Fibroblast of skin of left quadriceps (primary cell): ENCODE measurements around the gene ENTPD3.
A peak's percentile ranks its signal among the peaks of the same experiment; 100 is the strongest.
"Not testable (repeated sequence)": the region's sequence is repeated elsewhere in the genome, so short reads cannot be mapped to it uniquely, and the experiment has no call there.

Experiments used
- DNase-seq, 2 experiments: peaks; one replicate each; pipeline ENCODE4 v3.0.0-alpha.2; 2013; ENCODE audit warnings: low read depth in 2 of 2

ENTPD3 gene

DNA sequence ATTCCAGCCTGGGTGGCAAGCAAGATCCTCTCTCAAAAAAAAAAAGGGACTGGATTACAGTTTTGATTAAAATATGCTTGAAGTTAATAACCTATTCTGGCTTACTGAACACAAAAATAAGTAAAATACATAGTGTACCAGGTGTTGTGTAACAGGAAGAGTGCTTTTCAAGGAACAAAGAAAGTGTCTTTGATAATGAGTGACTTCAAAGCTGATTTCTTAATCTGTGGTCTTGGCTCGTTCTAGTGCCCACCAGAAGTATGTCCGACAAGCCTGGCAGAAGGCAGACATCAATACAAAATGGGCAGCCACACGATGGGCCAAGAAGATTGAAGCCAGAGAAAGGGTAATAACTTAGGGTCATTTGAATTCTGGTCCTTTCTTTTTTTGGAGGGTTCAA is 74.2 kb downstream of the ENTPD3 start:
- DNase-seq = no peak

DNA sequence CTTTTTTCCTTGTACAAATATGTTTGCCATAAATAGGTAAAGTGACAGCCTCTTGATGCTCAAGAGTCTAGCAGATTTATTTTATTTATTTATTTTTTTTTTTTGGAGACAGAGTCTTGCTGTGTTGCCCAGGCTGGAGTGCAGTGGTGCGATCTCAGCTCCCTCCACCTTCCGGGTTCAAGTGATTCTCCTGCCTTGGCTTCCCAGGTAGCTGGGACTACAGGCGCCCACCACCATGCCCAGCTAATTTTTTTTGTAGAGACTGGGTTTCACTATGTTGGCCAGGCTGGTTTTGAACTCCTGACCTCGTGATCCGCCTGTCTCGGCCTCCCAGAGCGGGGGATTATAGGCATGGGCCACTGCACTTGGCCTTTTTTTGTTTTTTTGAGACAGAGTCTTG is 75.9 kb downstream of the ENTPD3 start:
- not testable (repeated sequence) for DNase-seq

DNA sequence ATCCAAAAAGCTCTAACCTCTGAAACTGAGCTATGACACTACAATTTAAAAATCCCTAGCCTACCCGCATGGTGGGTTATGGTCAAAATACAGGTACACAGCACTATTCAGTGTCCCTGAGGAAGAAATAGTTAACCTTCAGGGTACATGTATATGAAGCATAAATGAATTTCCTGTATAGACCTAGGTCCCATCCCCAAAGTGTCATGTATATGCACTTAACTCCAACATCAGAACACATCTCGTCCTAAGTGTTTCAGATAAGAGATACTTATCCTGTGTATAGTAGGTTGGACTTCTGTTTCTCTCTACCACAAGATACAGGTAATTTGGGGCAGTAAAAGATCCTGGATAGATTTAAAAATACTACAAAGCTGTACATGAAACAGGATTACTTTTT is 76.6 kb downstream of the ENTPD3 start:
- DNase-seq = no peak

DNA sequence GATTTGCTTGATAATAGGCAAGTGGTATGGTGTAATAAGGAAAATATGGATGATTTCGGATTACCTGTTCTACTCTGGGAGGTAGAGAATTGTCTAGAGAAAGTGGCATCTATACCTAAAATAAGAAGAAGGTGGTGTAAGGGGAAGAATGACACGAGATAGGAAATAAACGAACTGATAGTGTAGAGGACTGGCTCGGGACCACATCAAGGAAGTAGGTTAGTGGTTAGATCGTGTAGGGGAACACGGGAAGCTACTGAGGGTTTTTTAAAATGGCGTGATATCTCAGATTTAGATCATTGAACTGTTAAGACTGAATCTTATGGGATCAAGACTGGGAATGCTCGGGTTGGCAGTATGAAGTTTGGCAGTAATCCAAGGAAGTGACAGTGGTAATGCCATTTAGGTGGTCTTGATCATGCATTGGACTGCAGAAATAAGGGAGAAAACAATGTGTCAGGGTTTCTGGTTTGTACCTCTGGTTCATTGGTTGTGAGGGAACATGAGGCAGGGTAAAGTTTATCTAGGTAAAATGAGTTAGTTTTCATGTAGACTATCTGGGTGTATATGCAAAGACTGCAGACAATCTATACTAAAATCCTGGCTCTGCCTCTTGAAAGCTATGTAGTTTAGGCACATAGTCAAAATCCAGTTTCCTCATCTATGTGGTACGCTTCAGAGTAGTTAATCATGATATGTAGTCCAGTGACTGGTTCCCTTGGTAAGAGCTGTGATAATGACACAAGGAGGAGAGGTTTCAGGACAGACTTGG is 77.5 kb downstream of the ENTPD3 start:
- no peak for DNase-seq

DNA sequence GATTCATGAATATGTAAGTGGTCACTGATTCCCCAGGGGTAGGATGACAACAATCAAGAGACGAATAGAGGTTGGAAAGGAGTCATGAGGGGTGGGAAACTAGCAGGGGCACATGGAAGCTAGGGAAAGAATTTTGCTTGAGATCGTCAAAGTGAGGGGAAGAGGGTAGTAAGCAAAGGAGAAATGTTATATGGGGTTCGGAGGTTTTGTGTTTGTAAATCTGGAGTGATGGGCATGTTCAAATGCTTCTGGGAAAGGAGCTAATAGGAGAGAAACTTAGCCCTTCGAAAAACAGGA is 78.1 kb downstream of the ENTPD3 start:
- DNase-seq = no peak

DNA sequence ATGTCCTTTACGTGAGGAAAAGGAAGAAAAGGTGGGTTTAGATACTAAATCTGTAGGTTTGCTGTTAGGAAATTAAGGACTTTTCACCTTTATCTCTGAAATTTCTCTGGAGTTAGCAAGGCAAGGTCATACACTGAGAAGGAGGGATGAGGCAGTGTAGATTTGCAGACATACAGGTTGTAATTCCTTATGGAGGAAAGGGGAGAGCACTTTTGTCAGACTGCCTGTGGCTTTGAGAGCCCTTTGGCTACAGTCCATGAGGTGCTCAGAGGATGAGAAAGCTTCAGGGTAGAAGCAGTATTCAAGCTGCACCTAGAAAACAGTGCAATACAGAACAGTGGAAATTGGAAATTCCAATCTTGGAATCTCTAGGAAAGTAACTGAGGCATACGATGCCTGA is 78.5 kb downstream of the ENTPD3 start:
- no peak for DNase-seq

DNA sequence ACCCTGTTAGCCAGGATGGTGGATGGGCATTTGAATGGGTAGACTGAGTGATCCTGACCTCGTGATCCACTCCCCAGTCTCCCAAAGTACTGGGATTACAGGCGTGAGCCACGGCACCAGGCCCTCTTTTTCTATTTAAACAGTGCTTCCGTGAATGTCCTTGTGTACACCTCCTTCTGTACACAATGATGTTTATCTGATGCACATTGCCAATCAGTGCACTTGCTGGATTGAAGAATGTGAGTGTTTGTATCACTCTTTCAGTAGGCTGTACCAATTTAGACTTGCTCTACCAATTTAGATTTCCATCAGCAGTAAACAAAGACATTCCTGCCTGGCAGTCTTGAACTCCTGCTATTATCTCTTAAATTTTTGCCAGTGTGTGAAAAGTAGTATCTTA is 81.0 kb downstream of the ENTPD3 start:
- DNase-seq = no peak

DNA sequence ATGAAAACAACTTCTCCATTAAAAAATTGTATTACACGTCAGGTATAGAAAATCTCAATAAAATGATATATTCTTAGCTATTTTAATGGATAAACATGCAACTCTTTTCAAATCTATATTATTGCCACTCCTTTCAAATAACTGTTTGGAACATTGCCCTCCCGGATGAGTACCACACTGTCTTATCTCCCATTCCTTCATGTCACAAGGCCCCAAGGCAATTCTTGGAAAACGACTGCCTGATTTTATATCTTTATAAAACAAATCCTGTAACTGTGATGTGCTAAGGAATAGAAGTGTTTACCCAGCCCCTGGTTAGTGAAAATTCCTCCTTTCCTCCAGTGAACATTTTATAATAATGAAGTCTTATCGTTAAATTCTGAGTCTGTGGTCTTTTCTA is 83.7 kb downstream of the ENTPD3 start:
- DNase-seq = no peak

DNA sequence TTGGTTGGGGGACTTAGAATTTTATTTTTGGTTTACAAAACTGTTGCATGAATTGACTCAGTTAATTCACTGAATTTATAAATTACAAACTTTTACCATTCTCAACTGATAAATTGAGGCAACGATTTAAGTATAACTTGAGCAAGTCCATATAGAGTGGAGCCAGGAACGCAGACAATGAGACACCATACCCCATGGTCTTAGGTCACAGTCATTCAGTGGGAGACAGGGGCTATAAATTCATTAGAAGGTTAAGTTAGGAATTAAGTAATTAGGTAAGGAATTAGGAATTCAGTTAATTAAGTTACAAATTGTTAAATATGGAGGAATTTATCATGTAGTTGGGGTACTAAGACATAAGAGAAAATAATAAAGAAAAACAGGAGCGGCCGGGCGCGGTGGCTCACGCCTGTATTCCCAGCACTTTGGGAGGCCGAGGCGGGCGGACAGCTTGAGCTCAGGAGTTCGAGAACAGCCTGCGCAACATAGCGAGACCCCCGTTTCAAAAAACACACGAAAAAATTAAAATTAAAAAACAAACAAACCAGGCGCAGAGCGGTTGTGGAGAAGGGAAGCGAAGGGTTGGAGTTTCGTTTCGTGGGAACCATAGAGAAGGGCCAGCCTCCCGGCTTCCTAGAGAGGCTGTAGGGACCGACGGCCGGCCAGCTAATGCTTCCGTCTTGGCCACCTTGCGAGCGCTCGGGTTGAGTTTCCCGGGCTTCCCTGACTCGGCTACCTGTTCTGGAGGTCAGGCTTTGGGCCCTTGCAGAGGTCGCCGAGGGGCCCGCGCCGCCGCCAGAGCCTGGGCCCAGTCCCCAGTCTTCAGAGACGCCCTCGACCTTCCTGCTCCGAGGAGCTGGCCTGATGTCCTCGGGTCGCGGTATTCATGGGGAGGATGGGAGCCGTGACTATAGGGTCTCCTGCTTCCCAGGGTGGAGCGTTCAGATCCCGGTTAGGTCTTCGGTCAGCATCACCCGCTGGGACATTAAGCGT is 89.8 kb downstream of the ENTPD3 start, which contains the start of gene ZNF619:
Gene ZNF619, plus strand, starts transcription at position 645 of the 993 bp plus-strand sequence. CDS start 858 bp downstream, outside the sequence.
- peak; percentile 48 to 53 for DNase-seq

DNA sequence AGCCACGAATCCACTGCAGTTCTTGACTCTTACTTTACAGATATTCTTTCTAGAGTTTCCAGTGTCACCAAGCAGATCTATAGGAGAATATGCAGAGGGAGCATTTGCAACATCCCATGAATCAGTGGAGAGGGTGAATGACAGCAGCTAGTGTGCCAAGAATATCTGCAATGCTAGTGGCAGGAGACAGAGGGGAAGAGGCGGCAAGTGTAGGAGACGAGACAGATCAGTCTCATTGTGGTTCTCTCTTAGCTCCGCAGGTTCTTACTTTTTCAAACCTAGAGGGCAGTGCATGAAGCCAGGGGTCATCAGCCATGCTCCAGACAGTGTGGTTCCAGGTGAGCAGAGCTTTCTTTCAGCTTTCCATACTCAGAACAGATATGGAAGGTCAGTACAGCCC is 90.7 kb downstream of the ENTPD3 start:
- DNase-seq = no peak
